Embryonic facial prominence (tissue), 1 donor: ENCODE measurements around the gene VKORC1.
A peak's percentile ranks its signal among the peaks of the same experiment; 100 is the strongest.
"Not testable (repeated sequence)": the region's sequence is repeated elsewhere in the genome, so short reads cannot be mapped to it uniquely, and the experiment has no call there.

Experiments used
- DNase-seq: peaks from one replicate; pipeline ENCODE4 v3.0.0-alpha.2; 2016; ENCODE audit errors: extremely low spot score

Gene VKORC1

GRCh38 chr16:31094424-31095120 lies at the start of gene VKORC1:
Gene VKORC1, minus strand, starts transcription at chr16:31094797. Its CDS starts 68 bp downstream, at chr16:31094729.
- peak; percentile 83 for DNase-seq

- DNase-seq, result no peak
Observed at GRCh38 chr16:31143694-31144148, 49.1 kb upstream of the VKORC1 start.

GRCh38 chr16:31143011-31143693 lies 48.6 kb upstream of the VKORC1 start:
- no peak for DNase-seq

- DNase-seq, result peak; percentile 96
Observed at GRCh38 chr16:31142109-31143010, 47.8 kb upstream of the VKORC1 start.

- DNase-seq, result no peak
Observed at GRCh38 chr16:31141489-31142108, 47.0 kb upstream of the VKORC1 start.

GRCh38 chr16:31141071-31141469 lies 46.5 kb upstream of the VKORC1 start:
- not testable (repeated sequence) for DNase-seq

GRCh38 chr16:31138621-31139578 lies 44.3 kb upstream of the VKORC1 start:
- no peak for DNase-seq

GRCh38 chr16:31136822-31137499 lies 42.4 kb upstream of the VKORC1 start:
- DNase-seq, result not testable (repeated sequence)

GRCh38 chr16:31136287-31136662 lies 41.7 kb upstream of the VKORC1 start:
- DNase-seq, result no peak

GRCh38 chr16:31135535-31136286 lies 41.1 kb upstream of the VKORC1 start, which contains the start of gene PRSS8:
Gene PRSS8, minus strand, starts transcription at chr16:31135727. Its CDS starts 229 bp downstream, at chr16:31135498.
- no peak for DNase-seq

- no peak for DNase-seq
Observed at GRCh38 chr16:31134625-31135534, 40.3 kb upstream of the VKORC1 start.

- DNase-seq, result no peak
Observed at GRCh38 chr16:31134091-31134571, 39.5 kb upstream of the VKORC1 start.

GRCh38 chr16:31133046-31133501 lies 38.5 kb upstream of the VKORC1 start:
- DNase-seq, result no peak

GRCh38 chr16:31132303-31132979 lies 37.8 kb upstream of the VKORC1 start:
- DNase-seq, result no peak

GRCh38 chr16:31131841-31132271 lies 37.3 kb upstream of the VKORC1 start:
- DNase-seq, result no peak

GRCh38 chr16:31131416-31131815 lies 36.8 kb upstream of the VKORC1 start:
- DNase-seq, result no peak

GRCh38 chr16:31130899-31131298 lies 36.3 kb upstream of the VKORC1 start:
- DNase-seq, result no peak
